Astrocyte (in vitro differentiated cells and primary cell): Measurements from ENCODE around the gene TMPRSS7. TPM values are rescaled to one million over a fixed set of nuclear protein-coding genes. Genes with fewer than 3 reads are reported as not detected.
A peak's percentile ranks its signal among the peaks of the same experiment; 100 is the strongest.

Experiments
- DNase-seq: peaks from one replicate; pipeline ENCODE4 v3.0.0-alpha.2; 2010; ENCODE audit warnings: low read depth
- FAIRE-seq: peaks from 2 replicates; lab custom pipeline; 2011; peaks lifted over from hg19 to GRCh38; lab: Jason Lieb, UNC
- H2AFZ ChIP-seq: 2 replicates; pipeline ENCODE4 v1.6.0; 2012; ENCODE audit warnings: low read depth, low read length, inconsistent platforms
- H3K27ac ChIP-seq: 2 replicates; pipeline ENCODE4 v1.5.1; 2011; ENCODE audit warnings: low read depth, low read length, inconsistent platforms
- H3K27me3 ChIP-seq: 2 replicates; pipeline ENCODE4 v1.6.0; 2011; ENCODE audit warnings: low read length, inconsistent platforms; ENCODE audit not compliant: insufficient read depth
- H3K36me3 ChIP-seq: 2 replicates; pipeline ENCODE4 v1.5.1; 2011; ENCODE audit warnings: low read length, inconsistent platforms; ENCODE audit not compliant: insufficient read depth
- H3K4me1 ChIP-seq: 2 replicates; pipeline ENCODE4 v1.5.1; 2011; ENCODE audit warnings: low read length, inconsistent platforms; ENCODE audit not compliant: insufficient read depth
- H3K4me2 ChIP-seq: 2 replicates; pipeline ENCODE4 v1.6.0; 2012; ENCODE audit warnings: low read length, inconsistent platforms
- H3K4me3 ChIP-seq: 2 replicates; pipeline ENCODE4 v1.5.1; 2011; ENCODE audit warnings: low read depth, mild to moderate bottlenecking, low read length, inconsistent platforms; ENCODE audit not compliant: insufficient read depth
- H3K79me2 ChIP-seq: 2 replicates; pipeline ENCODE4 v1.6.0; 2012; ENCODE audit warnings: mild to moderate bottlenecking, low read length, inconsistent platforms; ENCODE audit not compliant: insufficient read depth
- H3K9ac ChIP-seq: 2 replicates; pipeline ENCODE4 v1.6.0; 2012; ENCODE audit warnings: mild to moderate bottlenecking, low read length, inconsistent platforms
- H3K9me3 ChIP-seq: 2 replicates; pipeline ENCODE4 v1.5.1; 2012; ENCODE audit warnings: low read depth, mild to moderate bottlenecking, low read length, inconsistent platforms; ENCODE audit not compliant: insufficient read depth
- H4K20me1 ChIP-seq: 2 replicates; pipeline ENCODE4 v1.6.0; 2012; ENCODE audit warnings: low read length, inconsistent platforms; ENCODE audit not compliant: insufficient read depth
- H3K27ac Mint-ChIP-seq: one replicate; pipeline ENCODE4 v1.8.0; 2021; ENCODE audit warnings: mild to moderate bottlenecking, mixed read lengths; ENCODE audit not compliant: unreplicated experiment
- H3K27me3 Mint-ChIP-seq: one replicate; pipeline ENCODE4 v1.8.0; 2021; ENCODE audit warnings: low read depth, mixed read lengths; ENCODE audit not compliant: unreplicated experiment
- H3K36me3 Mint-ChIP-seq: one replicate; pipeline ENCODE4 v1.8.0; 2021; ENCODE audit warnings: low read depth, mixed read lengths; ENCODE audit not compliant: unreplicated experiment
- H3K4me1 Mint-ChIP-seq: one replicate; pipeline ENCODE4 v1.8.0; 2021; ENCODE audit warnings: low read depth, mixed read lengths; ENCODE audit not compliant: unreplicated experiment
- H3K4me3 Mint-ChIP-seq: one replicate; pipeline ENCODE4 v1.8.0; 2021; ENCODE audit warnings: mild to moderate bottlenecking, moderate library complexity, mixed read lengths; ENCODE audit not compliant: unreplicated experiment
- H3K9me3 Mint-ChIP-seq: one replicate; pipeline ENCODE4 v1.8.0; 2021; ENCODE audit warnings: mild to moderate bottlenecking, mixed read lengths; ENCODE audit not compliant: unreplicated experiment
- CTCF ChIP-seq: IDR thresholded peaks from 2 replicates; pipeline ENCODE4 v1.5.1; 2011; ENCODE audit warnings: low read depth, mild to moderate bottlenecking, inconsistent platforms, low read length, moderate library complexity; ENCODE audit not compliant: insufficient read depth
- EZH2 ChIP-seq: IDR thresholded peaks from 2 replicates; pipeline ENCODE4 v1.6.1; 2012; ENCODE audit warnings: mild to moderate bottlenecking, low read length, inconsistent platforms; ENCODE audit not compliant: insufficient read depth
- total RNA-seq: library from RNA; stranded (reverse); gene quantifications from 2 replicates; pipeline ENCODE4 v1.2.1, GENCODE V29; 2021

TMPRSS7 gene
- total RNA-seq, 1 donor from 2014 or later: not detected

- peak overlapping the region; percentile 13 for H3K4me3 Mint-ChIP-seq
- TF ChIP-seq EZH2 (no peak), CTCF (no peak)
- H3K36me3 ChIP-seq: peaks cover 4% of the 10 kb centered on the region
- H3K9me3 ChIP-seq: no peaks in the 10 kb centered on the region
- no peaks in the 10 kb centered on the region for H3K36me3 Mint-ChIP-seq
- H3K27me3 Mint-ChIP-seq: no peaks in the 10 kb centered on the region
- no peak overlapping the region for H3K4me3 ChIP-seq
- H3K79me2 ChIP-seq: peaks cover 32% of the 10 kb centered on the region
- H3K9ac ChIP-seq: no peak overlapping the region
- H3K27ac Mint-ChIP-seq: peak overlapping the region; percentile 13
- DNase-seq (peak; percentile 60), FAIRE-seq (no peak)
- no peaks in the 10 kb centered on the region for H3K27me3 ChIP-seq
- peak overlapping the region; percentile 60 for H3K27ac ChIP-seq
- no peaks in the 10 kb centered on the region for H3K9me3 Mint-ChIP-seq
- H3K4me1 Mint-ChIP-seq: peaks cover 54% of the 10 kb centered on the region
- H3K4me1 ChIP-seq: peaks cover 47% of the 10 kb centered on the region
- no peak overlapping the region for H2AFZ ChIP-seq
- H4K20me1 ChIP-seq: no peaks in the 10 kb centered on the region
- peak overlapping the region; percentile 99 for H3K4me2 ChIP-seq
Measured at GRCh38 chr3:112002096-112002971, 32.2 kb upstream of the TMPRSS7 start.

DNA sequence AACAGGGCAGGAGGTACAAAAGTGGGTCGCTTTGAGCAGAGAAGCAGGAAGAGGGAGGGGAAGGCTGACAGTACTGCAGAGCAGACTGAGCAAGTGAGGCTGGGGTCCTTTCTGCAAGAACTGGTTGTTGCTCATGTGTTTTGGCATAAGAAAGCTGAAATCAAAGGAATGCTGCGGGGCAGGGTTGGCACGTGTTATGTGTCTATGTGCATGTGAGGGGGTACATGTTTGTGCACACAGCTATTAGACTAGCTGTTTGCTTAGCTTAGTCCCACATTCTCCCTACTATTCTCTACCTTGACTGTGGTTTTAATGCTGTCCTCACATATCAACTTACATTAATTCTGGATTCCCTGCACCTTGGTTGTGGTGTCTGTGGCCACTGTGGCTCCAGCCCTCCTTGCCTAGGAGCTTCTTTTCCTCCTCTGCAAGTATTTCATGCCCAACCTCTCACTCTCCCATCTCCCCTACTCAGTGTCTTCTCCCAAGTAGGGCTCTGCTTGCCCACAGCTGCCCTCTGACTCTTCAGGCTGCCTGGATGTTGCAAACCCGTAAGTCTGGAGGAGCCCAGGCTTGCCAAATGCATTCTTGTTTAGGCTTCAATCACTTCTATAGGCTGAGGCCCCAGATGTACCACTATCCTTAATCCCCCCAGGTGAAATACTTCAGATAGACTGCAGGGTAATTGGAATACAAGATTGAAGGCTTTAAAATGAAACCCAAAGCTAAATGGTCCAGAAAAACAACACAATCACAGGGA, 31.0 kb upstream of the TMPRSS7 start:
- no peak overlapping the region for H2AFZ ChIP-seq
- peaks cover 45% of the 10 kb centered on the region for H3K4me1 ChIP-seq
- H3K9ac ChIP-seq: no peak overlapping the region
- peak overlapping the region; percentile 99 for H3K4me2 ChIP-seq
- H3K27me3 ChIP-seq: no peaks in the 10 kb centered on the region
- peaks cover 59% of the 10 kb centered on the region for H3K4me1 Mint-ChIP-seq
- H3K9me3 Mint-ChIP-seq: no peaks in the 10 kb centered on the region
- H3K27ac Mint-ChIP-seq: no peak overlapping the region
- H4K20me1 ChIP-seq: no peaks in the 10 kb centered on the region
- peaks cover 32% of the 10 kb centered on the region for H3K79me2 ChIP-seq
- H3K36me3 ChIP-seq: peaks cover 6% of the 10 kb centered on the region
- no peak overlapping the region for H3K4me3 ChIP-seq
- TF ChIP-seq EZH2 (no peak), CTCF (no peak)
- no peak overlapping the region for H3K27ac ChIP-seq
- H3K27me3 Mint-ChIP-seq: no peaks in the 10 kb centered on the region
- H3K4me3 Mint-ChIP-seq: no peak overlapping the region
- H3K36me3 Mint-ChIP-seq: no peaks in the 10 kb centered on the region
- no peak for DNase-seq
- no peak for FAIRE-seq
- H3K9me3 ChIP-seq: no peaks in the 10 kb centered on the region
